ENCODE measurements around the gene SWSAP1.
A peak's percentile ranks its signal among the peaks of the same experiment; 100 is the strongest.
"Not testable (repeated sequence)": the region's sequence is repeated elsewhere in the genome, so short reads cannot be mapped to it uniquely, and the experiment has no call there.

SWSAP1 gene

DNA sequence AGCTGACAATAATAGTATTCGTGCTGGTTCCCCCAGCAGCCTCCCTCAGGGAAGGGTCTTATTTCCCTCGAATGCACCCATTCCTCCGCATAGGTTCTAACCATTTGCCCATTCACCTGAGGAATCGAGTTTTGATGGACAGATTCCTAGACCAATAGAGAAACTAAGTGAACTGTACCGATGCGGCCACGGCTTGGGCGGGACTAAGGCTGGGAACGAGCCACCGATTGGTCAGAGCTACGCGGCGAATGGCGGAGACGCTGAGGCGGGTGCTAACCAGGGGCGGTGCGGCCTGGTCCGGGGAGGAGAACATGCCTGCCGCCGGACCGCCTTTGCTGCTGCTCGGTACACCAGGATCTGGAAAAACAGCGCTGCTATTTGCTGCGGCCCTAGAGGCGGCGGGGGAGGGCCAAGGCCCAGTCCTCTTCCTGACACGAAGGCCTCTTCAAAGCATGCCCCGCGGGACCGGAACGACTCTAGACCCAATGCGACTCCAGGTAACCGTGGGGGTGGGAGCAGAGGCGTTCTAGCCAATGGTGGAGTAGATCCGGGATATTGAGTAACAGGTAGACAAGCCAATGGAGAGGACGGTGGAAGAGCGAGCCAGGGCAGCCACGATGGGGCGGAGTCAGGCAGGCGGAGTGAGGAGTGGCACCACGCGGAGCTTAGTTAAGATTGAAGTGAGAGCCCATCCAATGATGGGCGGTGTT is at the start of gene SWSAP1:
Gene SWSAP1 (plus strand): TSS at position 234 of the 710 bp plus-strand sequence. CDS start 15 bp downstream, at position 249.
- DNase-seq (ENCODE audit: low read depth in 2 of 2) = peak; percentile 94 to 95

- no peak for DNase-seq (ENCODE audit: low read depth in 2 of 2)
Measured at GRCh38 chr19:11324748-11325389, 49.6 kb upstream of the SWSAP1 start.

DNA sequence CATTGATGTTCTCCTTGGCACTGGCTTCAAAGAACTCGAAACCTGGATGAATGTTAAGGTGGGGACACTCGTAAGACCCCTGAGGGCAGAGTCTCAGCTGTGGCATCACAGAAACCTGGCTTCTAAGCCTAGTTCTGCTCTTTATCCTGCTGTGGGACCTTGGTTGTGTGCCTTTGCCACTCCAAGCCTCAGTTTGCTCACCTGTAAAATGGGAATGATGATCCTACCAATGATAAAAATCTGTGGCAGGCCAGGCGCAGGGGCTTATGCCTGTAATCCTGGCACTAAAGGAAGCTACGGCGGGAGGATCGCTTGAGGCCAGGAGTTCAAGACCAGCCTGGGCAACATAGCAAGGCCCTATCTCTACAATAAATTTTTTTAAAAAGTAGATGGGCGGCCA is 48.9 kb upstream of the SWSAP1 start:
- no peak for DNase-seq (ENCODE audit: low read depth in 2 of 2)

- DNase-seq (ENCODE audit: low read depth in 2 of 2) = no peak
Measured at GRCh38 chr19:11330127-11330526, 44.3 kb upstream of the SWSAP1 start.

DNA sequence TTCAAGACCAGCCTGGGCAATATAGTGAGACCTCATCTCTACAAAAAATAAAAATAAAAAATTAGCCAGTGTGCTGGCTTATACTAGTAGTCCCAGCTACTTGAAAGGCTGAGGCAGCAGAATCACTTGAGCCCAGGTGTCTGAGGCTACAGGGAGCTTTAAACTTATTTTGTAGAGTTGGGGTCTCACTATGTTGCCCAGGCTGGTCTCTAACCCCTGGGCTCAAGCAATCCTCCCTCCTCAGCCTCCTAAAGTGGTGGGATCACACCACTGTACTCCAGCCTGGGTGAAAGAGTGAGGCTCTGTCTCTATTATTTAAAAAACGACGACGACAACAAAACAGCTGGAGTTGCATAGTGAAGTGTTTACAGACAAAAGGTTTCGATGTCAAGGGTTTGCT is 43.0 kb upstream of the SWSAP1 start:
- DNase-seq (ENCODE audit: low read depth in 2 of 2) = no peak

- DNase-seq (ENCODE audit: low read depth in 2 of 2) = no peak
Measured at GRCh38 chr19:11332822-11333221, 41.6 kb upstream of the SWSAP1 start.

- DNase-seq (ENCODE audit: low read depth in 2 of 2) = not testable (repeated sequence)
Measured at GRCh38 chr19:11333838-11334237, 40.6 kb upstream of the SWSAP1 start.

DNA sequence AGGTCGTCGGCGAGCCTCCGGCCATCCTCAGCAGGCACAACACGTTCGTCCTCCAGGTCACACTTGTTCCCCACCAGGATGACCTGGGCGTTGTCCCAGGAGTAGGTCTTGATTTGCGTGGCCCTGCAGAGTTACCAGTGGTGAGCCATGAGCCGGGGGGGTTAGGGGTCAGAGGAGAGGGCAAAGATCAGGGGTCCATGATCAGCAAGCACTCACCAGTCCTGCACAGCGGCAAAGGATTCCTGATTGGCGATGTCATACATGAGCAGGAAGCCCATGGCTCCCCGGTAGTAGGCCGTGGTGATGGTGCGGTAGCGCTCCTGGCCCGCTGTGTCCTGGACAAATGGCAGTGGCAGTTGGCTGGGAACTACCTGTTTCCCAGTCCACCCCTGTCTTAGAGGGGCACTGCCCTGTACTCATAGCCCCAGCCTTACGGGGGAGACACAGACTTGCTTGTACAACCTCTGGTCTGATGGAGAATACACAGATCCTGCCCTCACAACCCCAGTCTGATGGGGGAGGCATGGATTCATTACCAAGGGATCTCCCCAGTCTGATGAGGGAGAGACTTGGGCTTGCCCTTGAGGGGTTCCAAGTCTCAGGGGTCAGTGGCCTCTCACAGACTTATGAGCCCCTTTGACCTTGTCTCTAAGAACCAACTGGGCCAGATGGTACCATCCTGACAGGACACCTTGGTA is 38.9 kb upstream of the SWSAP1 start:
- DNase-seq (ENCODE audit: low read depth in 2 of 2) = no peak

GRCh38 chr19:11337080-11337479 is 37.4 kb upstream of the SWSAP1 start:
- DNase-seq (ENCODE audit: low read depth in 2 of 2) = no peak

DNA sequence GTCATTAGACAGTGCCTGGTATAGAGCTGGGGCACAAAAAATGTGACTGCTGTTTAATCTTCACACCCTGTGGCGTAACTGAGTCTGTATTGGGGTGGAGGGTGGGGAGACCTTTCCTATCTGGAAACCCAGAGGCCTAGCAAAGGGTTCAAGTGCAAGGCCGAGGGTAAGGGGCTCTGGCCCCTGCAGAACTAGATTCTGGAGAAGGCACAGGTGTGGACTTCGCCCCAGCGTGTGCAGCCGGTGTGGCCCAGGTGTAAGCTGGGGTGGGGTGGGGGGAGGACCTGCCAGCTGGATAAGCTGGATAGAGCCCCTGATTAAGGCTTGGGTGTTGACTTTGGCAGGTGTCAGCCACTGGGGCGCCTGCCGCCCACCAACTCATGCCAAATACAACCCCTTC is 36.3 kb upstream of the SWSAP1 start:
- DNase-seq (ENCODE audit: low read depth in 2 of 2) = no peak

DNA sequence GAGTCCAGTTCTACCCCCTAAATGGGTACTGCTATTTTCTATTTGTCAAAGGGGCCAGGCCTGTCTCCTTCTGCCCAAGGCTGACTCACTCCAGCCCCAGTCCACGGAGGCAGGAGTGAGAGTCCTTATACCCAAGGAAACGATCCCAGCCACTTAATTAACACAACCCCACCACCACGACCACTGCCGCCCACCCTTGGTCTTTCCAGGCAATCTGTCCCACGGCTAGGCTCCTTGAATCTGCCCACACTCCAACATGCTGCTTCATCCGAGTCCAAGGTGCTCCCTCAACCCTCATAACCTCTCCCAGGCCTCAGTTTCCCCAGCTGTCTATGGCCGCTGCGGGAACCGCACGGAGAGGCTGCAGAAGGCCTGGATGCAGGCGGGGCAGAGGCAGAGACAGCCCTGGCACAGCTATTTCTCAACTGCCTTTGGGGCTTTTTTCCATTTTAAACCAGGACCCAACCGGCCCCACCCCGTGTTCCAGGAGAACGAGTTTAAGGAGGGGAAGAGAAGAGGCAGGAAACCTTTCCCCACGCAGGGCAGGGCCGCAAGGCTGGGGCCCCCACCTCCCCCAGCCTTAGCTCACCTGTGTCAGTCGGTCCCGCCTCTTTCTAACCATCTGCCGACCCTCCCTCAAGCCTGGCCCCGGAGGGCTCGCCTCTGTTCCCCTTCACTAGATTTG is 35.8 kb upstream of the SWSAP1 start:
- DNase-seq (ENCODE audit: low read depth in 2 of 2) = no peak

- DNase-seq (ENCODE audit: low read depth in 2 of 2) = peak; percentile 70 to 84
Measured at GRCh38 chr19:11339254-11340098, 35.0 kb upstream of the SWSAP1 start, which contains the start of gene RAB3D. RAB3D (minus strand) TSS chr19:11339657; CDS start chr19:11337399, 2,258 bp downstream.

DNA sequence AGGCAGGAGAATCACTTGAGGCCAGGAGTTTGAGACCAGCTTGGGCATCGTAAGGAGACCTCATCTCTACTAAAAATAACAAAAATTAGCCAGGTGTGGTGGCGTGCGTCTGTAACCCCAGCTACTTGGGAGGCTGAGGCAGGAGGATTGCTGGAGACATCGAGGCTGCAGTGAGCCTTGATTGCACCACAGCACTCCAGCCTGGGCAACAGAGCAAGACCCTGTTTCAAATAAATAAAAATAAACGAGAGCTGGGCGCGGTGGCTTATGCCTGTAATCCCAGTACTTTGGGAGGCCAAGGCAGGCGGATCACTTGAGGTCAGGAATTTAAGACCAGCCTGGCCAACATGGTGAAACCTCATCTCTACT is 34.4 kb upstream of the SWSAP1 start:
- DNase-seq (ENCODE audit: low read depth in 2 of 2) = not testable (repeated sequence)

GRCh38 chr19:11342429-11342828 is 32.0 kb upstream of the SWSAP1 start:
- DNase-seq (ENCODE audit: low read depth in 2 of 2) = no peak

GRCh38 chr19:11345122-11345803 is 29.2 kb upstream of the SWSAP1 start:
- DNase-seq (ENCODE audit: low read depth in 2 of 2) = no peak

GRCh38 chr19:11346104-11346940 is 28.1 kb upstream of the SWSAP1 start, which contains the start of the genes CCDC159 and TMEM205:
CCDC159 (plus strand) TSS chr19:11346519; CDS start chr19:11346607, 88 bp downstream.
TMEM205 (minus strand) TSS chr19:11346268; CDS start chr19:11345619, 649 bp downstream.
- DNase-seq (ENCODE audit: low read depth in 2 of 2) = peak; percentile 98

DNA sequence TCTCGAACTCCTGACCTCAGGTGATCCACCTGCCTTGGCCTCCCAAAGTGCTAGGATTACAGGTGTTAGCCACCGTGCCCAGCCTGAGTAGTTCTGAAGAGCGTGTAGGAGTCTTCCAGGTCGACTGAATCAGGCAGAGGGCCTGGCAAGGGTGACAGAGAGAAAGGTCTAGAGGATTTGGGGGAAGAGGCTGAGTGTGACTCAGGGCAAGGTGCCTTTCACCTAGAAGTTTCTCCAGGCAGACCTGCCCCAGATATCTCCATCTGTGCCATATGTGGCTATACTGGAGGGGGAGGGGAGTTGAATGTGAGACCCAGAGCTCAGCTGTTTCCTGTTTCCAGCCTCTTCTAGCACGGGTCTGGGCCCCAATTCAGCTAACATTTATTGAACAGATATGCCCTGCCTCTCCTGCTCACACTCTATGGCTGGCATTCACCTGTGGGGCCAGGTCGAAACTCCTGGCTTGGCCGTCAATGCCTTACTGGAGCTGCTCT is 26.9 kb upstream of the SWSAP1 start:
- DNase-seq (ENCODE audit: low read depth in 2 of 2) = no peak

DNA sequence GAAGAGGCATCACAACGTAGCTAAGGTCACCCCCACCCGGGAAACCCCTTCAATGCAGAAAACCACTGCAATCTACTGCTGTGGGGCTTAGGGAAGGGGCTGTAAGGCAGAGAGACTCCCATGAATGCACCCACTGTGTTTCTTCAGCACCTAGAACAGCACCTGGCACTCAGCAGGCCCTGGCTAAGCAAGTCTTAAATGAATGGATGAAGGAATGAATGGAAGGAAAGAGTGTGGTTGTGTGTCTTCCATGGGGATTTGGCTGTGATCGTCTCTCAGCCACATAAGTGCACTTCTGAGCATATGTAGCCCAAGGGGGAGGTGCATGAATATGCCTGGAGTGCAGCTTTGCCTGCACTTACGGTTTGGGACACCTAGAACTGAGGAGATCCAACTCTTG is 25.3 kb upstream of the SWSAP1 start:
- no peak for DNase-seq (ENCODE audit: low read depth in 2 of 2)

DNA sequence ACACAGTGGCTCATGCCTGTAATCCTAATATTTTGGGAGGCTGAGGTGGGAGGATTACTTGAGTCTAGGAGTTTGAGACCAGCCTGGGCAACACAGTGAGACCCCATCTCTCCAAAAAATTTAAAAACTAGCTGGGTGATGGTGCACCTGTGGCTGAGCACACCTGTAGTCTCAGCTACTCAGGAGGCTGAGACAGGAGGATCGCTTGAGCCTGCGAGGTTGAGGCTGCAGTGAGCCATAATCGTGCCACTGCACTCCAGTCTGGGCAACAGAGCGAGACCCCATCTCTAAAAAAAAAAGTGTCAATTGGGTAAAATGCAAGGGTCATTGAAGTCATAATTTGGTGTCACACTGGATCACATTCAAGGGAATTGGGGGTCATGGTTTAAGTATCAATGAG is 20.4 kb upstream of the SWSAP1 start:
- not testable (repeated sequence) for DNase-seq (ENCODE audit: low read depth in 2 of 2)
